Measurements from ENCODE around the gene ALDH3B1. TPM values are rescaled to one million over a fixed set of nuclear protein-coding genes. Genes with fewer than 3 reads are reported as not detected.
A peak's percentile ranks its signal among the peaks of the same experiment; 100 is the strongest.
"Not testable (repeated sequence)": the region's sequence is repeated elsewhere in the genome, so short reads cannot be mapped to it uniquely, and the experiment has no call there.

The ALDH3B1 gene
- total and polyA plus RNA-seq, 2 experiments from 2014 or later: 15.4 to 15.7 TPM

- not testable (repeated sequence) for H2AFZ ChIP-seq; H3K4me1 ChIP-seq (ENCODE audit: insufficient read depth); H3K4me2 ChIP-seq; H3K4me3 ChIP-seq; H3K79me2 ChIP-seq; H3K9me2 ChIP-seq (replicated peaks; ENCODE audit: insufficient read depth); H3K27ac ChIP-seq; H4K20me1 ChIP-seq (ENCODE audit: insufficient read depth, poor library complexity, severe bottlenecking); H3K9me3 ChIP-seq (ENCODE audit: low read depth); H3K36me3 ChIP-seq (replicated peaks; ENCODE audit: insufficient read depth, low read depth); H3K27me3 ChIP-seq
- peak; percentile 32 for DNase-seq (ENCODE audit: low spot score)
- WGBS (ENCODE audit: low lambda C conversion rate, missing lambda C conversion rate): 37% methylated on average over 12 of the region's 12 CpGs
- peak; percentile 55 for TF ChIP-seq CTCF (IDR thresholded peaks at IDR 0.05; ENCODE audit: poor library complexity)
These were observed 16.3 kb upstream of the ALDH3B1 start for GRCh38 chr11:67993821-67994220.

- not testable (repeated sequence) for H4K20me1 ChIP-seq (ENCODE audit: insufficient read depth, poor library complexity, severe bottlenecking); DNase-seq (ENCODE audit: low spot score); H3K27ac ChIP-seq; H3K9me2 ChIP-seq (replicated peaks; ENCODE audit: insufficient read depth); H2AFZ ChIP-seq; H3K9me3 ChIP-seq (ENCODE audit: low read depth); H3K4me1 ChIP-seq (ENCODE audit: insufficient read depth); H3K4me2 ChIP-seq; H3K36me3 ChIP-seq (replicated peaks; ENCODE audit: insufficient read depth, low read depth); H3K4me3 ChIP-seq; H3K27me3 ChIP-seq; H3K79me2 ChIP-seq
- 92% methylated on average over 5 of the region's 5 CpGs for WGBS (ENCODE audit: low lambda C conversion rate, missing lambda C conversion rate)
These were observed 15.7 kb upstream of the ALDH3B1 start for GRCh38 chr11:67994387-67994786.

- H3K9me3 ChIP-seq (ENCODE audit: low read depth); DNase-seq (ENCODE audit: low spot score); H3K4me1 ChIP-seq (ENCODE audit: insufficient read depth); H3K9me2 ChIP-seq (replicated peaks; ENCODE audit: insufficient read depth); H3K79me2 ChIP-seq; H3K27me3 ChIP-seq; H3K4me3 ChIP-seq; H3K4me2 ChIP-seq; H3K27ac ChIP-seq; H2AFZ ChIP-seq; H3K36me3 ChIP-seq (replicated peaks; ENCODE audit: insufficient read depth, low read depth); H4K20me1 ChIP-seq (ENCODE audit: insufficient read depth, poor library complexity, severe bottlenecking): not testable (repeated sequence)
- 95% methylated on average over 2 of the region's 3 CpGs for WGBS (ENCODE audit: low lambda C conversion rate, missing lambda C conversion rate)
These were observed 15.0 kb upstream of the ALDH3B1 start for GRCh38 chr11:67995129-67995528.

GRCh38 chr11:67995579-67995978, 14.5 kb upstream of the ALDH3B1 start:
- H2AFZ ChIP-seq; H3K9me2 ChIP-seq (replicated peaks; ENCODE audit: insufficient read depth); H3K27me3 ChIP-seq; H4K20me1 ChIP-seq (ENCODE audit: insufficient read depth, poor library complexity, severe bottlenecking); H3K79me2 ChIP-seq; H3K4me3 ChIP-seq; H3K4me2 ChIP-seq; DNase-seq (ENCODE audit: low spot score); H3K4me1 ChIP-seq (ENCODE audit: insufficient read depth); H3K9me3 ChIP-seq (ENCODE audit: low read depth); H3K27ac ChIP-seq; H3K36me3 ChIP-seq (replicated peaks; ENCODE audit: insufficient read depth, low read depth): not testable (repeated sequence)
- WGBS (ENCODE audit: low lambda C conversion rate, missing lambda C conversion rate): 91% methylated on average over 14 of the region's 14 CpGs

GRCh38 chr11:67996051-67996450, 14.1 kb upstream of the ALDH3B1 start:
- no peaks in the 10 kb centered on the region for H3K79me2 ChIP-seq
- 86% methylated on average over 4 of the region's 13 CpGs for WGBS (ENCODE audit: low lambda C conversion rate, missing lambda C conversion rate)
- H3K9me3 ChIP-seq (ENCODE audit: low read depth): no peaks in the 10 kb centered on the region
- no peaks in the 10 kb centered on the region for H4K20me1 ChIP-seq (ENCODE audit: insufficient read depth, poor library complexity, severe bottlenecking)
- peaks cover 2% of the 10 kb centered on the region for H3K27me3 ChIP-seq
- H3K4me2 ChIP-seq: no peak overlapping the region
- no peaks in the 10 kb centered on the region for H3K9me2 ChIP-seq (replicated peaks; ENCODE audit: insufficient read depth)
- H3K4me1 ChIP-seq (ENCODE audit: insufficient read depth): peaks cover 3% of the 10 kb centered on the region
- no peak for DNase-seq (ENCODE audit: low spot score)
- no peak overlapping the region for H2AFZ ChIP-seq
- H3K36me3 ChIP-seq (replicated peaks; ENCODE audit: insufficient read depth, low read depth): no peaks in the 10 kb centered on the region
- H3K4me3 ChIP-seq: no peak overlapping the region
- H3K27ac ChIP-seq: no peak overlapping the region
- TF ChIP-seq EZH2 (IDR thresholded peaks at IDR 0.05; ENCODE audit: borderline replicate concordance) (no peak), EZH2phosphoT487 (IDR thresholded peaks at IDR 0.05; ENCODE audit: low read depth, severe bottlenecking, unreplicated experiment) (no peak), CTCF (IDR thresholded peaks at IDR 0.05; ENCODE audit: poor library complexity) (no peak)

Measured in hepatocyte (in vitro differentiated cells).